ENCODE results near the gene COG5. TPM values are rescaled to one million over a fixed set of nuclear protein-coding genes. Genes with fewer than 3 reads are reported as not detected.

COG5 gene
- total RNA-seq, 6 experiments from 2014 or later, result 13.9 to 21.3 (median 15.5) TPM

DNA sequence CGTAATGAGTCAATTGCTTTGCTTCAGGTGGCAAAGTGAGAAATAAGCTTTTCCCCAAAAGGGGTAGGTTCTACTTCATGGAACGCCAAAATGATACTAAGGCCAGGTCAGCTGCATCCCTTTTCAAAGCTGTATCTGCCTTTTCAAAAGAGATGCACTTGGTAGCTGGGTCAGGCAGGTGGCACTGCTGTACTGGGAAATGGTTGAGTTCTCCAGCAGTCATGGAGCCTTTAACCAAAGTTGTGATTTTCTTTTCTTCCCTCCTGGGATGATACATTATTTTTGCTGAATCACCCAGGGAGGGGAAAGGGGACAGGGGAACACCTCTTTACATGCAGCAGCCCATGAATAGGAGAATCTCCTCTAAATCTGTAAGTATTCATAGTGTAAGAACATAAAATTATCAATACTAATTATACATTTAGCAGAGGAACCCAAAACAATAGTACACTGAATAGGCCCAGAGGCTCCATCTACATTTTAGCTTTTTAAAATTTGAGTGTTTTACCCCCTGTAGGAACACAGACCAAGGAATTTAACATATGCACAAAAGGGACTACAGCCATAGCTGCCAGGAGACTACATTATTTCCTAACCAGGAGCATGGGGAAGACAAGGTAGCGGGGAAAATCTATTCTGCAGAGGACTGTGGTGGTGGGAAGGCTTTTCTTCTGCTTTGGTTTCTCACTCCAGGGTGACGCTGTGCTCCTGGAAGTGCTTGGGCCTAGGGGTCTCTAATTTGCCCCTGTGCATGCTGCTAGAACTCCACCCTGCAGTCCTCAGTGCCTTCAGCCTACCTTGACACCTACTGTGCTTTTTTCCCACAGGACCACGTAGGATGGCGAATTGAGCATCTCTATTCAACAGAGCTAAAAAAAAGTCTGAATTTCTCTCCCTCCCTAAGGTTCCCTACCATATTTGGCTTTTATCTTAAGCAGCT lies 100.3 kb downstream of the COG5 start:
- H3K36me3 ChIP-seq, result no peaks in the 10 kb centered on the region
- intact Hi-C loops (cut with DNase I), result loop anchor here (10.0 kb wide), 1 partner anchor 261 kb away; no protein-coding TSS in a partner anchor
- 77% methylated on average over 6 of the region's 6 CpGs for WGBS (ENCODE audit: insufficient coverage, low coverage, low lambda C conversion rate, missing lambda C conversion rate)

DNA sequence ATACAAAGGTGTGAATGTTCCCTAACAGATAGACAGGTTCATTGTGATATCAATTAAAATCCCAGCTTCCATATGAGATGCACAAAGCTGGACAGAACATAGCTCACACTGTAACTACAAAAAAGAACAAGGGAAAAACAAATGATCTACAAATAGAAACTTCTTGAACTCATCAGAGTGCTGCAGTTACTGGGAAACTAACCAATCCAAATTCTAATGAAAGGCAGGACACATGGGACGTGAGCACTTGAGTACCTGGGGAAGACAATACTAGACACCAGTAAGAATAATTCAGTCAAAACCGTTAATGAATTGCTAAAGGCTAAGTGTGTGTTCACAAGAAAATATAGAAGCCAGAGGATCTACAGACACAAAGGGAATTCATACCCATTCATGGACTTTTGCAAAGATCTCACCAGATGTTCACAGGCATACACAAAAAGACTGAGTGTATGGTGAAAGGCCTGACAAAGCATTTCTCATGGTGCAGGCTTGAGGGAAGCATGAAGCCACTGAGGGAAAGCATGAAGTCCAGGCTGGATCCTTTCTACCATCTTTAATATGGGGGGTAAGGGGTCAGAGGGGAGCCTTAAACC lies 101.7 kb downstream of the COG5 start:
- Histone ChIP-seq H3K4me1 (no peaks in the 10 kb centered on the region), H3K27me3 (no peaks in the 10 kb centered on the region), H3K36me3 (no peaks in the 10 kb centered on the region), H3K4me3 (no peak overlapping the region), H3K9me3 (no peaks in the 10 kb centered on the region), H3K27ac (no peak overlapping the region)
- DNase-seq, result no peak
- intact Hi-C loops (cut with DNase I), result loop anchor here (10.0 kb wide), 1 partner anchor 263 kb away; no protein-coding TSS in a partner anchor
- 88% methylated on average over 1 of the region's 2 CpGs for WGBS (ENCODE audit: insufficient coverage, low coverage, low lambda C conversion rate, missing lambda C conversion rate)
- ATAC-seq, result no peak
- TF ChIP-seq, protein P1, sequence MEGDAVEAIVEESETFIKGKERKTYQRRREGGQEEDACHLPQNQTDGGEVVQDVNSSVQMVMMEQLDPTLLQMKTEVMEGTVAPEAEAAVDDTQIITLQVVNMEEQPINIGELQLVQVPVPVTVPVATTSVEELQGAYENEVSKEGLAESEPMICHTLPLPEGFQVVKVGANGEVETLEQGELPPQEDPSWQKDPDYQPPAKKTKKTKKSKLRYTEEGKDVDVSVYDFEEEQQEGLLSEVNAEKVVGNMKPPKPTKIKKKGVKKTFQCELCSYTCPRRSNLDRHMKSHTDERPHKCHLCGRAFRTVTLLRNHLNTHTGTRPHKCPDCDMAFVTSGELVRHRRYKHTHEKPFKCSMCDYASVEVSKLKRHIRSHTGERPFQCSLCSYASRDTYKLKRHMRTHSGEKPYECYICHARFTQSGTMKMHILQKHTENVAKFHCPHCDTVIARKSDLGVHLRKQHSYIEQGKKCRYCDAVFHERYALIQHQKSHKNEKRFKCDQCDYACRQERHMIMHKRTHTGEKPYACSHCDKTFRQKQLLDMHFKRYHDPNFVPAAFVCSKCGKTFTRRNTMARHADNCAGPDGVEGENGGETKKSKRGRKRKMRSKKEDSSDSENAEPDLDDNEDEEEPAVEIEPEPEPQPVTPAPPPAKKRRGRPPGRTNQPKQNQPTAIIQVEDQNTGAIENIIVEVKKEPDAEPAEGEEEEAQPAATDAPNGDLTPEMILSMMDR (IDR thresholded peaks at IDR 0.05), result no peak
- no peak for TF ChIP-seq POLR2A (IDR thresholded peaks at IDR 0.05)

More for the DNA sequence above, 100.3 kb downstream of the COG5 start:
- Histone ChIP-seq H3K9me3 (no peaks in the 10 kb centered on the region), H3K27ac (no peak overlapping the region), H3K4me3 (no peak overlapping the region), H3K27me3 (no peaks in the 10 kb centered on the region), H3K4me1 (no peaks in the 10 kb centered on the region)
- peak; percentile 93 to 98 (median 96) for ATAC-seq
- TF ChIP-seq, protein P1 (IDR thresholded peaks at IDR 0.05), result peak; percentile 67 to 77 (median 72)
- TF ChIP-seq POLR2A (IDR thresholded peaks at IDR 0.05), result no peak
- DNase-seq, result peak; percentile 44 to 61 (median 57)

GRCh38 chr7:107453388-107453787 lies 110.3 kb downstream of the COG5 start:
- no peak for TF ChIP-seq POLR2A (IDR thresholded peaks at IDR 0.05)
- TF ChIP-seq, protein P1 (IDR thresholded peaks at IDR 0.05), result no peak
- Histone ChIP-seq H3K9me3 (no peaks in the 10 kb centered on the region), H3K36me3 (no peaks in the 10 kb centered on the region), H3K27ac (no peak overlapping the region), H3K27me3 (no peaks in the 10 kb centered on the region), H3K4me3 (no peak overlapping the region), H3K4me1 (no peaks in the 10 kb centered on the region)
- intact Hi-C loops (cut with DNase I), result no loop called here
- WGBS (ENCODE audit: insufficient coverage, low coverage, low lambda C conversion rate, missing lambda C conversion rate), result 100% methylated on average over 1 of the region's 1 CpG
- no peak for DNase-seq
- ATAC-seq, result no peak

GRCh38 chr7:107450970-107451369 lies 112.8 kb downstream of the COG5 start:
- 100% methylated on average over 1 of the region's 1 CpG for WGBS (ENCODE audit: insufficient coverage, low coverage, low lambda C conversion rate, missing lambda C conversion rate)
- H3K27ac ChIP-seq, result no peak overlapping the region

More at GRCh38 chr7:107450970-107451369, 112.8 kb downstream of the COG5 start:
- Histone ChIP-seq H3K4me1 (no peaks in the 10 kb centered on the region), H3K4me3 (no peak overlapping the region), H3K36me3 (no peaks in the 10 kb centered on the region), H3K9me3 (no peaks in the 10 kb centered on the region), H3K27me3 (no peaks in the 10 kb centered on the region)
- ATAC-seq, result no peak
- DNase-seq, result no peak
- TF ChIP-seq POLR2A (IDR thresholded peaks at IDR 0.05), result no peak
- TF ChIP-seq, protein P1 (IDR thresholded peaks at IDR 0.05), result no peak
- intact Hi-C loops (cut with DNase I), result no loop called here

Data from right lobe of liver (tissue), 6 donors.